ENCODE results near the gene ZKSCAN5. TPM values are rescaled to one million over a fixed set of nuclear protein-coding genes. Genes with fewer than 3 reads are reported as not detected.

ZKSCAN5 gene
- total RNA-seq, 1 experiment from 2014 or later = 10.2 TPM

GRCh38 chr7:99562832-99563231, 58.4 kb downstream of the ZKSCAN5 start:
- ATAC-seq (peak; percentile 68), DNase-seq (ENCODE audit: low read depth, low spot score) (peak; percentile 96)
- H3K4me2 ChIP-seq (ENCODE audit: low read length) = peak overlapping the region; percentile 79
- peak overlapping the region; percentile 38 for H3K9ac ChIP-seq (ENCODE audit: low read length)
- ChIA-PET CTCF (no interaction called here), RAD21 (ENCODE audit: low non-redundant PET in 1 of 2, low total read pairs in 2 of 2, uncharacterized antibody in 2 of 2, unreplicated experiment in 2 of 2) (no interaction called here), POLR2A (no interaction called here)
- H3K9me3 ChIP-seq (ENCODE audit: control insufficient read depth in 1 of 2, insufficient read depth in 1 of 2, low read depth in 1 of 2, low read length in 2 of 2) = no peaks in the 10 kb centered on the region
- BruUV-seq (replicated peaks) = no TSS peak
- H4K20me1 ChIP-seq (ENCODE audit: insufficient read depth) = no peaks in the 10 kb centered on the region; the same call in 1 of the 2 replicates
- H3K79me2 ChIP-seq (ENCODE audit: insufficient read depth, low read length) = peaks cover 75% of the 10 kb centered on the region
- peaks cover 32 to 55% of the 10 kb centered on the region in 2 experiments for H3K4me1 ChIP-seq (ENCODE audit: control insufficient read depth in 1 of 2, insufficient read depth in 2 of 2, low read length in 2 of 2)
- H3K9me2 ChIP-seq (ENCODE audit: insufficient read depth) = no peaks in the 10 kb centered on the region
- no peaks in the 10 kb centered on the region for H3K27me3 ChIP-seq (ENCODE audit: insufficient read depth, low read length)
- intact Hi-C loops (cut with micrococcal nuclease) = no loop called here
- H3K4me3 ChIP-seq (replicated peaks in 1 of 2; ENCODE audit: low read depth in 1 of 2, low read length in 2 of 2) = peak overlapping the region in 1 of 2 experiments; percentile 35; a peak in 1 of 4 replicates
- peaks cover 28 to 49% of the 10 kb centered on the region in 2 experiments for H3K36me3 ChIP-seq (ENCODE audit: control insufficient read depth in 1 of 2, insufficient read depth in 2 of 2, low read length in 2 of 2)
- no peak overlapping the region for H2AFZ ChIP-seq (ENCODE audit: low read depth, low read length, poor library complexity, severe bottlenecking)
- peak overlapping the region; percentile 63; the same call in 1 of the 2 replicates for H3K27ac ChIP-seq (ENCODE audit: low read depth, low read length)
- peak; percentile 85 for TF ChIP-seq MAX (IDR thresholded peaks at IDR 0.05)
- peak; percentile 55 for TF ChIP-seq ZBTB33 (IDR thresholded peaks at IDR 0.05; ENCODE audit: extremely low read depth, insufficient replicate concordance, low read length)
- TF ChIP-seq JUND (IDR thresholded peaks at IDR 0.05) = peak; percentile 100
- TF ChIP-seq EZH2 (IDR thresholded peaks at IDR 0.05) = no peak
- TF ChIP-seq CEBPB (IDR thresholded peaks at IDR 0.05; ENCODE audit: low read depth) = peak; percentile 82; the same call in 1 of the 2 replicates
- no peak for TF ChIP-seq EZH2phosphoT487 (IDR thresholded peaks at IDR 0.05; ENCODE audit: borderline replicate concordance)
- no peak for TF ChIP-seq ELF1 (IDR thresholded peaks at IDR 0.05; ENCODE audit: borderline replicate concordance, low read depth)
- no peak for TF ChIP-seq RAD21 (IDR thresholded peaks at IDR 0.05; ENCODE audit: low read depth)
- peak; percentile 87 for TF ChIP-seq SRF (IDR thresholded peaks at IDR 0.05; ENCODE audit: low read depth)
- TF ChIP-seq FOSL1 (IDR thresholded peaks at IDR 0.05; ENCODE audit: low read depth) = peak; percentile 100
- TF ChIP-seq POLR2AphosphoS5 (IDR thresholded peaks at IDR 0.05; ENCODE audit: low read depth, low read length) = peak; percentile 61; the same call in 1 of the 2 replicates
- TF ChIP-seq, protein P1, sequence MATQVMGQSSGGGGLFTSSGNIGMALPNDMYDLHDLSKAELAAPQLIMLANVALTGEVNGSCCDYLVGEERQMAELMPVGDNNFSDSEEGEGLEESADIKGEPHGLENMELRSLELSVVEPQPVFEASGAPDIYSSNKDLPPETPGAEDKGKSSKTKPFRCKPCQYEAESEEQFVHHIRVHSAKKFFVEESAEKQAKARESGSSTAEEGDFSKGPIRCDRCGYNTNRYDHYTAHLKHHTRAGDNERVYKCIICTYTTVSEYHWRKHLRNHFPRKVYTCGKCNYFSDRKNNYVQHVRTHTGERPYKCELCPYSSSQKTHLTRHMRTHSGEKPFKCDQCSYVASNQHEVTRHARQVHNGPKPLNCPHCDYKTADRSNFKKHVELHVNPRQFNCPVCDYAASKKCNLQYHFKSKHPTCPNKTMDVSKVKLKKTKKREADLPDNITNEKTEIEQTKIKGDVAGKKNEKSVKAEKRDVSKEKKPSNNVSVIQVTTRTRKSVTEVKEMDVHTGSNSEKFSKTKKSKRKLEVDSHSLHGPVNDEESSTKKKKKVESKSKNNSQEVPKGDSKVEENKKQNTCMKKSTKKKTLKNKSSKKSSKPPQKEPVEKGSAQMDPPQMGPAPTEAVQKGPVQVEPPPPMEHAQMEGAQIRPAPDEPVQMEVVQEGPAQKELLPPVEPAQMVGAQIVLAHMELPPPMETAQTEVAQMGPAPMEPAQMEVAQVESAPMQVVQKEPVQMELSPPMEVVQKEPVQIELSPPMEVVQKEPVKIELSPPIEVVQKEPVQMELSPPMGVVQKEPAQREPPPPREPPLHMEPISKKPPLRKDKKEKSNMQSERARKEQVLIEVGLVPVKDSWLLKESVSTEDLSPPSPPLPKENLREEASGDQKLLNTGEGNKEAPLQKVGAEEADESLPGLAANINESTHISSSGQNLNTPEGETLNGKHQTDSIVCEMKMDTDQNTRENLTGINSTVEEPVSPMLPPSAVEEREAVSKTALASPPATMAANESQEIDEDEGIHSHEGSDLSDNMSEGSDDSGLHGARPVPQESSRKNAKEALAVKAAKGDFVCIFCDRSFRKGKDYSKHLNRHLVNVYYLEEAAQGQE (IDR thresholded peaks at IDR 0.05; ENCODE audit: low read depth) = no peak
- 0 out of 2 replicates have a peak, but pooled peaks have one; percentile 48 for TF ChIP-seq EGR1 (IDR thresholded peaks at IDR 0.05; ENCODE audit: low read depth)
- peak; percentile 62 for TF ChIP-seq YY1 (IDR thresholded peaks at IDR 0.05; ENCODE audit: extremely low read depth, insufficient replicate concordance, low read depth, low read length)
- no peak for TF ChIP-seq ZFX (IDR thresholded peaks at IDR 0.05)
- peak; percentile 75 for TF ChIP-seq TCF7L2 (IDR thresholded peaks at IDR 0.05; ENCODE audit: borderline replicate concordance, extremely low read depth, insufficient read depth, insufficient read length)
- peak; percentile 96 for TF ChIP-seq SP1 (IDR thresholded peaks at IDR 0.05; ENCODE audit: low read depth)
- TF ChIP-seq, protein P2, sequence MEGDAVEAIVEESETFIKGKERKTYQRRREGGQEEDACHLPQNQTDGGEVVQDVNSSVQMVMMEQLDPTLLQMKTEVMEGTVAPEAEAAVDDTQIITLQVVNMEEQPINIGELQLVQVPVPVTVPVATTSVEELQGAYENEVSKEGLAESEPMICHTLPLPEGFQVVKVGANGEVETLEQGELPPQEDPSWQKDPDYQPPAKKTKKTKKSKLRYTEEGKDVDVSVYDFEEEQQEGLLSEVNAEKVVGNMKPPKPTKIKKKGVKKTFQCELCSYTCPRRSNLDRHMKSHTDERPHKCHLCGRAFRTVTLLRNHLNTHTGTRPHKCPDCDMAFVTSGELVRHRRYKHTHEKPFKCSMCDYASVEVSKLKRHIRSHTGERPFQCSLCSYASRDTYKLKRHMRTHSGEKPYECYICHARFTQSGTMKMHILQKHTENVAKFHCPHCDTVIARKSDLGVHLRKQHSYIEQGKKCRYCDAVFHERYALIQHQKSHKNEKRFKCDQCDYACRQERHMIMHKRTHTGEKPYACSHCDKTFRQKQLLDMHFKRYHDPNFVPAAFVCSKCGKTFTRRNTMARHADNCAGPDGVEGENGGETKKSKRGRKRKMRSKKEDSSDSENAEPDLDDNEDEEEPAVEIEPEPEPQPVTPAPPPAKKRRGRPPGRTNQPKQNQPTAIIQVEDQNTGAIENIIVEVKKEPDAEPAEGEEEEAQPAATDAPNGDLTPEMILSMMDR (IDR thresholded peaks at IDR 0.05 in 2 of 3, conservative IDR thresholded peaks at IDR 0.05 in 1 of 3; ENCODE audit: borderline replicate concordance in 1 of 3, insufficient read depth in 1 of 3, low read depth in 2 of 3, low read length in 2 of 3) = no peak
- TF ChIP-seq ATF3 (IDR thresholded peaks at IDR 0.05) = no peak; the same call in 1 of the 2 replicates
- TF ChIP-seq CBX3 (IDR thresholded peaks at IDR 0.05; ENCODE audit: low read depth) = peak; percentile 96
- TF ChIP-seq SIN3A (IDR thresholded peaks at IDR 0.05; ENCODE audit: low read depth) = peak; percentile 100
- TF ChIP-seq POLR2A (IDR thresholded peaks at IDR 0.05; ENCODE audit: borderline replicate concordance, extremely low read depth, insufficient read depth, insufficient read length) = no peak

Data from HCT116 (cell line).